OCI-LY3 (cell line): Measurements from ENCODE around the gene NOL6.

Experiments
- EZH2phosphoT487 ChIP-seq: fragments of 200-600 bp; shearing (Covaris generic); IDR thresholded peaks from 2 replicates; pipeline ENCODE4 v1.6.1; 2018; ENCODE audit warnings: antibody characterized with exemption, mixed run types, low read depth
- TF ChIP-seq, protein P1 (sequence below): fragments of 200-600, 300-600 bp; sonication (generic); IDR thresholded peaks from 2 replicates; pipeline ENCODE4 v1.5.1; 2014; ENCODE audit warnings: antibody characterized with exemption, low read length, low read depth

DNA sequence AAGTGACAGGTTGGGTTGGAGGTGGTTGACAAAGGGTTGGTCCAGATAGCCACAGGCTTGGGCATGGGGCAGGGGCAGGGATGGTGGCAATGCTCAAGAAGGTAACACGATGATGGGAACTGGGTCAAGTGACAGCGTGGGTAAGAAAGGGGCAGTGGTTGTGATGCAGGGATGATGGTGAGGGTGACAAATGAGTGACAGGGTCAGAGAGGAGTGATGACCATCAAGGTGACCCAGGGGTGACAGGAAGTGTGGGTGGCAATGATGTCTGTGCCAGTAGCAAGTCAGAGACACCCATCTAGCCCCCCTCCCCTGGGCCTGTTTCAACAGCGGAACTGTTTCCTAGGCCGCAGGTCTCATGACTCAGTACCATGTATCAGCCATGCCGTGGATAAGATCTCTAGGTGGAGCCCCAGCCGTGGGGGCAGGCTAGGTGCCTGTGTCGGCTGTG is 46.9 kb downstream of the NOL6 start:
- TF ChIP-seq, protein P1, sequence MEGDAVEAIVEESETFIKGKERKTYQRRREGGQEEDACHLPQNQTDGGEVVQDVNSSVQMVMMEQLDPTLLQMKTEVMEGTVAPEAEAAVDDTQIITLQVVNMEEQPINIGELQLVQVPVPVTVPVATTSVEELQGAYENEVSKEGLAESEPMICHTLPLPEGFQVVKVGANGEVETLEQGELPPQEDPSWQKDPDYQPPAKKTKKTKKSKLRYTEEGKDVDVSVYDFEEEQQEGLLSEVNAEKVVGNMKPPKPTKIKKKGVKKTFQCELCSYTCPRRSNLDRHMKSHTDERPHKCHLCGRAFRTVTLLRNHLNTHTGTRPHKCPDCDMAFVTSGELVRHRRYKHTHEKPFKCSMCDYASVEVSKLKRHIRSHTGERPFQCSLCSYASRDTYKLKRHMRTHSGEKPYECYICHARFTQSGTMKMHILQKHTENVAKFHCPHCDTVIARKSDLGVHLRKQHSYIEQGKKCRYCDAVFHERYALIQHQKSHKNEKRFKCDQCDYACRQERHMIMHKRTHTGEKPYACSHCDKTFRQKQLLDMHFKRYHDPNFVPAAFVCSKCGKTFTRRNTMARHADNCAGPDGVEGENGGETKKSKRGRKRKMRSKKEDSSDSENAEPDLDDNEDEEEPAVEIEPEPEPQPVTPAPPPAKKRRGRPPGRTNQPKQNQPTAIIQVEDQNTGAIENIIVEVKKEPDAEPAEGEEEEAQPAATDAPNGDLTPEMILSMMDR: no peak
- TF ChIP-seq EZH2phosphoT487: no peak
